ENCODE results near the gene MT1A. TPM values are rescaled to one million over a fixed set of nuclear protein-coding genes. Genes with fewer than 3 reads are reported as not detected.

Gene MT1A
- total and polyA plus RNA-seq, 10 of the 15 experiments (the other 5 are each of a cell fraction or from before 2014, with no cell fraction given), result not detected

DNA sequence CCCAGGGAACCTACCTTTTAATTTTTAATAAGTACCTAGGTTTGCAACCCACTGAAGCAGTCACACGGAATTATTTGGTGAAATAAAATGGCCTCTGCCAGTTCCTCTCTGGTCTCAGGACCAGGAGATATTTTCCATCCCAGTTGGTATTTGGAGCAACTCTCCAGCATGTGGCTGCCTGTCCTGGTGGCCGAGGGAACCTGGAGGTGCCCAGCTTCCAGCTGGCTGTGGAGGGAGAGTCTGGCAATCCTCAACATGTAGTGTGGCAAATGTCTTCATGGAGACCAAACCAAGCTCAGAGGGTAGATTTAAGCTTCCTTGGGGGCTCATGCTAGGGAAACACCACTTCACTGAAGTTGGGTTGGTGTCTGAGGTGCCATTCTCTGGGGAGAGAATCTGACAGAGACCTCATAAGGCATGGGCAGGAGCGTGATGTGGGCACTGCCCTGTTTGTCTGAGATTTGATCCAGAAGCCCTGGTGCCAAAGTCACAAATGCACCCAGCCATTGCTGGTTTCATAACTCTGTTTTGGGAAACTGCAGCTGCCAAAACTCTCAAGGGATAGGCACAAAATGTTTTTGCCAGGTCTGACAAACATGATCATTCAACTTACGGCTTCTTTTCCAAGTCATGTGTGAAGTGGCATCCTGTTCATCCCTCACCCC, 46.6 kb downstream of the MT1A start:
- ChIA-PET RAD21 (ENCODE audit: unreplicated experiment) (interaction anchor here (0.8 to 1.7 kb wide), 3 partner anchors 16 to 81 kb away, joined by 3 to 6 read pairs (median 3); no protein-coding TSS in a partner anchor), POLR2A (no interaction called here), SMC1A (ENCODE audit: uncharacterized antibody, unreplicated experiment) (interaction anchor here (0.6 to 1.8 kb wide), 2 partner anchors 16 to 17 kb away, joined by 3 to 5 read pairs; no protein-coding TSS in a partner anchor), CTCF (interaction anchor here (0.7 to 2.5 kb wide), 2 partner anchors 16 to 206 kb away, joined by 3 to 13 read pairs; no protein-coding TSS in a partner anchor)
- H3K36me3 ChIP-seq (ENCODE audit: control insufficient read depth in 2 of 2, insufficient read depth in 2 of 2, low read length in 1 of 2), result no peaks in the 10 kb centered on the region
- DNase-seq (ENCODE audit: low read depth, low spot score), result no peak
- no peaks in the 10 kb centered on the region for H3K9me3 ChIP-seq (replicated peaks; ENCODE audit: control insufficient read depth, insufficient read depth, low read length)
- H3K4me1 ChIP-seq (ENCODE audit: control insufficient read depth, insufficient read depth, low read length), result peaks cover 12% of the 10 kb centered on the region
- in situ Hi-C loops (cut with MboI), result loop anchor here (25.0 kb wide), 1 partner anchor 748 kb away; no protein-coding TSS in a partner anchor
- intact Hi-C loops (cut with micrococcal nuclease; ENCODE audit: unreplicated experiment), result no loop called here
- no peak overlapping the region for H3K27ac ChIP-seq (ENCODE audit: control insufficient read depth, insufficient read depth)
- no TSS peak for BruUV-seq (replicated peaks)
- 67% methylated on average over 4 of the region's 4 CpGs for WGBS (ENCODE audit: insufficient coverage, insufficient replicate concordance, low lambda C conversion rate, missing lambda C conversion rate)
- no peak for FAIRE-seq
- H3K9ac ChIP-seq (ENCODE audit: control insufficient read depth, insufficient read depth, low read length), result no peak overlapping the region
- no peak overlapping the region for H2AFZ ChIP-seq (ENCODE audit: control insufficient read depth, low read depth, low read length)
- H3K4me3 ChIP-seq, result no peak overlapping the region
- H3K27me3 ChIP-seq (replicated peaks in 1 of 2; ENCODE audit: control insufficient read depth in 2 of 2, insufficient read depth in 2 of 2, low read length in 1 of 2), result no peaks in the 10 kb centered on the region; a peak in 2 of 4 replicates
- no peak overlapping the region for H3K4me2 ChIP-seq (ENCODE audit: control insufficient read depth, insufficient read depth)
- H4K20me1 ChIP-seq (ENCODE audit: control insufficient read depth, insufficient read depth), result no peaks in the 10 kb centered on the region
- H3K79me2 ChIP-seq (ENCODE audit: control insufficient read depth, insufficient read depth, low read length), result no peaks in the 10 kb centered on the region
- ATAC-seq, result no peak
- TF ChIP-seq ZNF384 (IDR thresholded peaks at IDR 0.05; ENCODE audit: borderline replicate concordance, low read depth, low read length) (no peak), RB1 (IDR thresholded peaks at IDR 0.05; ENCODE audit: borderline replicate concordance) (no peak), YY1 (IDR thresholded peaks at IDR 0.05; ENCODE audit: low read depth, low read length) (no peak), NFXL1 (IDR thresholded peaks at IDR 0.05; ENCODE audit: borderline replicate concordance) (no peak), RUNX3 (IDR thresholded peaks at IDR 0.05; ENCODE audit: low read length) (no peak), EZH2 (IDR thresholded peaks at IDR 0.05; ENCODE audit: borderline replicate concordance, control insufficient read depth, low read depth, low read length) (no peak), POLR2A (IDR thresholded peaks at IDR 0.05; ENCODE audit: low read depth, low read length) (no peak), CREB1 (IDR thresholded peaks at IDR 0.05; ENCODE audit: low read depth) (no peak), EED (IDR thresholded peaks at IDR 0.05; ENCODE audit: low read depth) (no peak), BACH1 (IDR thresholded peaks at IDR 0.05; ENCODE audit: borderline replicate concordance) (no peak), SMAD5 (IDR thresholded peaks at IDR 0.05; ENCODE audit: low read depth) (no peak), PML (IDR thresholded peaks at IDR 0.05; ENCODE audit: low read length) (no peak), STAT1 (conservative IDR thresholded peaks at IDR 0.05) (no peak), FOXK2 (IDR thresholded peaks at IDR 0.05) (no peak)
- TF ChIP-seq, protein P1, sequence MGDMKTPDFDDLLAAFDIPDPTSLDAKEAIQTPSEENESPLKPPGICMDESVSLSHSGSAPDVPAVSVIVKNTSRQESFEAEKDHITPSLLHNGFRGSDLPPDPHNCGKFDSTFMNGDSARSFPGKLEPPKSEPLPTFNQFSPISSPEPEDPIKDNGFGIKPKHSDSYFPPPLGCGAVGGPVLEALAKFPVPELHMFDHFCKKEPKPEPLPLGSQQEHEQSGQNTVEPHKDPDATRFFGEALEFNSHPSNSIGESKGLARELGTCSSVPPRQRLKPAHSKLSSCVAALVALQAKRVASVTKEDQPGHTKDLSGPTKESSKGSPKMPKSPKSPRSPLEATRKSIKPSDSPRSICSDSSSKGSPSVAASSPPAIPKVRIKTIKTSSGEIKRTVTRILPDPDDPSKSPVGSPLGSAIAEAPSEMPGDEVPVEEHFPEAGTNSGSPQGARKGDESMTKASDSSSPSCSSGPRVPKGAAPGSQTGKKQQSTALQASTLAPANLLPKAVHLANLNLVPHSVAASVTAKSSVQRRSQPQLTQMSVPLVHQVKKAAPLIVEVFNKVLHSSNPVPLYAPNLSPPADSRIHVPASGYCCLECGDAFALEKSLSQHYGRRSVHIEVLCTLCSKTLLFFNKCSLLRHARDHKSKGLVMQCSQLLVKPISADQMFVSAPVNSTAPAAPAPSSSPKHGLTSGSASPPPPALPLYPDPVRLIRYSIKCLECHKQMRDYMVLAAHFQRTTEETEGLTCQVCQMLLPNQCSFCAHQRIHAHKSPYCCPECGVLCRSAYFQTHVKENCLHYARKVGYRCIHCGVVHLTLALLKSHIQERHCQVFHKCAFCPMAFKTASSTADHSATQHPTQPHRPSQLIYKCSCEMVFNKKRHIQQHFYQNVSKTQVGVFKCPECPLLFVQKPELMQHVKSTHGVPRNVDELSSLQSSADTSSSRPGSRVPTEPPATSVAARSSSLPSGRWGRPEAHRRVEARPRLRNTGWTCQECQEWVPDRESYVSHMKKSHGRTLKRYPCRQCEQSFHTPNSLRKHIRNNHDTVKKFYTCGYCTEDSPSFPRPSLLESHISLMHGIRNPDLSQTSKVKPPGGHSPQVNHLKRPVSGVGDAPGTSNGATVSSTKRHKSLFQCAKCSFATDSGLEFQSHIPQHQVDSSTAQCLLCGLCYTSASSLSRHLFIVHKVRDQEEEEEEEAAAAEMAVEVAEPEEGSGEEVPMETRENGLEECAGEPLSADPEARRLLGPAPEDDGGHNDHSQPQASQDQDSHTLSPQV (IDR thresholded peaks at IDR 0.05), result no peak

Data from GM12878 (cell line).